Fibroblast of villous mesenchyme (primary cell): ENCODE results near the gene CLCN4. TPM values are rescaled to one million over a fixed set of nuclear protein-coding genes. Genes with fewer than 3 reads are reported as not detected.

Source experiments
- DNase-seq: peaks from one replicate; pipeline ENCODE4 v3.0.0-alpha.2; 2010; ENCODE audit warnings: low read depth
- H3K4me3 ChIP-seq: 2 replicates; pipeline ENCODE4 v1.5.1; 2011; ENCODE audit warnings: low read depth, mild to moderate bottlenecking, low read length
- CTCF ChIP-seq: IDR thresholded peaks from 2 replicates; pipeline ENCODE4 v1.5.1; 2012; ENCODE audit warnings: low read depth, mild to moderate bottlenecking, low read length; ENCODE audit not compliant: insufficient read depth
- total RNA-seq: library from RNA; depleted of rRNA; stranded (reverse); fragments of >200 nt; gene quantifications from 2 replicates; pipeline ENCODE4 v1.2.3, GENCODE V29; 2012

CLCN4 gene
- total RNA-seq, 1 donor, result 1.3 TPM

GRCh38 chrX:10152086-10152485 lies 4.7 kb upstream of the CLCN4 start:
- TF ChIP-seq CTCF, result no peak
- H3K4me3 ChIP-seq, result no peak overlapping the region
- no peak for DNase-seq

GRCh38 chrX:10155137-10155536 lies 1.6 kb upstream of the CLCN4 start:
- no peak for DNase-seq
- TF ChIP-seq CTCF, result no peak

GRCh38 chrX:10157032-10157341 lies 212 bp downstream of the CLCN4 start:
- TF ChIP-seq CTCF, result no peak
- H3K4me3 ChIP-seq, result peak overlapping the region; percentile 46
- DNase-seq, result no peak

More at GRCh38 chrX:10155137-10155536, 1.6 kb upstream of the CLCN4 start:
- no peak overlapping the region for H3K4me3 ChIP-seq

- DNase-seq, result peak; percentile 60
- peak overlapping the region; percentile 46 for H3K4me3 ChIP-seq
Measured at GRCh38 chrX:10157543-10157942, 768 bp downstream of the CLCN4 start.

GRCh38 chrX:10158279-10159144 lies 1.7 kb downstream of the CLCN4 start:
- no peak for DNase-seq
- no peak for TF ChIP-seq CTCF
- H3K4me3 ChIP-seq, result peak overlapping the region; percentile 42

More at GRCh38 chrX:10157543-10157942, 768 bp downstream of the CLCN4 start:
- no peak for TF ChIP-seq CTCF

- no peak for TF ChIP-seq CTCF
- DNase-seq, result no peak
- no peak overlapping the region for H3K4me3 ChIP-seq
Measured at GRCh38 chrX:10159145-10159468, 2.3 kb downstream of the CLCN4 start.

GRCh38 chrX:10160211-10160610 lies 3.4 kb downstream of the CLCN4 start:
- H3K4me3 ChIP-seq, result no peak overlapping the region
- no peak for TF ChIP-seq CTCF
- DNase-seq, result no peak
